OCI-LY7 (cell line): ENCODE measurements around the gene NEMP2. TPM values are rescaled to one million over a fixed set of nuclear protein-coding genes. Genes with fewer than 3 reads are reported as not detected.

Experiments used
- BruUV-seq: library from RNA; stranded (reverse); fragments of 400-500 nt; replicated peaks from 2 replicates; lab custom pipeline; 2021; lab: Mats Ljungman, UMichigan
- CTCF ChIA-PET: fragments of 300-600 bp; sonication (Branson Sonifier 250); formaldehyde crosslinking; loops from one replicate; lab custom pipeline; 2022; ENCODE audit warnings: antibody characterized with exemption; ENCODE audit not compliant: unreplicated experiment; lab: Charles Lee
- POLR2A ChIA-PET: fragments of 300-600 bp; sonication (Branson Sonifier 250); formaldehyde crosslinking; loops from one replicate; lab custom pipeline; 2022; ENCODE audit warnings: antibody characterized with exemption; lab: Charles Lee
- DNase-seq: peaks from one replicate; pipeline ENCODE4 v3.0.0-alpha.2; 2015; ENCODE audit warnings: low spot score
- H2AFZ ChIP-seq: fragments of 200-600 bp; sonication (generic), shearing (Covaris generic); 2 replicates; pipeline ENCODE4 v1.6.1; 2014; ENCODE audit warnings: mild to moderate bottlenecking, antibody characterized with exemption, low read length, moderate library complexity
- H3K27ac ChIP-seq: fragments of 200-600 bp; sonication (generic); 2 replicates; pipeline ENCODE4 v1.5.1; 2014; ENCODE audit warnings: mixed run types, low read depth, mild to moderate bottlenecking, moderate library complexity, low read length, inconsistent platforms; ENCODE audit not compliant: poor library complexity, severe bottlenecking
- H3K36me3 ChIP-seq: fragments of 200-600 bp; sonication (generic); 2 replicates; pipeline ENCODE4 v1.6.1; 2014; ENCODE audit warnings: mild to moderate bottlenecking, antibody characterized with exemption, low read length, moderate library complexity, mixed read lengths; ENCODE audit not compliant: insufficient read depth
- H3K4me1 ChIP-seq: fragments of 200-600 bp; sonication (generic); 2 replicates; pipeline ENCODE4 v1.5.1; 2014; ENCODE audit warnings: mild to moderate bottlenecking, low read length; ENCODE audit not compliant: insufficient read depth, poor library complexity, severe bottlenecking
- H3K4me2 ChIP-seq: fragments of 200-600 bp; sonication (generic); 2 replicates; pipeline ENCODE4 v1.6.1; 2014; ENCODE audit warnings: mild to moderate bottlenecking, low read length
- H3K4me3 ChIP-seq: fragments of 200-600 bp; sonication (generic); 2 replicates; pipeline ENCODE4 v1.5.1; 2014; ENCODE audit warnings: mild to moderate bottlenecking, low read depth, low read length; ENCODE audit not compliant: poor library complexity, severe bottlenecking
- H3K79me2 ChIP-seq: fragments of 200-600 bp; sonication (generic); 2 replicates; pipeline ENCODE4 v1.6.1; 2016; ENCODE audit warnings: low read depth, mild to moderate bottlenecking, low read length, moderate library complexity, mixed read lengths; ENCODE audit not compliant: insufficient read depth
- H3K9me2 ChIP-seq: fragments of 200-600 bp; sonication (generic); 2 replicates; pipeline ENCODE4 v1.6.1; 2016; ENCODE audit warnings: mild to moderate bottlenecking, low read length, mixed read lengths; ENCODE audit not compliant: insufficient read depth
- H3K9me3 ChIP-seq: fragments of 200-600 bp; sonication (generic); 2 replicates; pipeline ENCODE4 v1.6.1; 2014; ENCODE audit warnings: mild to moderate bottlenecking, mixed run types, low read length, mixed read lengths
- H4K20me1 ChIP-seq: fragments of 200-600 bp; sonication (generic); 2 replicates; pipeline ENCODE4 v1.6.1; 2014; ENCODE audit warnings: mild to moderate bottlenecking, antibody characterized with exemption, low read length, moderate library complexity, mixed read lengths; ENCODE audit not compliant: insufficient read depth
- EZH2phosphoT487 ChIP-seq: fragments of 200-600 bp; sonication (generic); IDR thresholded peaks from 2 replicates; pipeline ENCODE4 v1.6.1; 2018; ENCODE audit warnings: low read depth, borderline replicate concordance, mild to moderate bottlenecking, mixed run types, antibody characterized with exemption, low read length, moderate library complexity, mixed read lengths
- intact Hi-C: fragments of 100-400 bp; cut with micrococcal nuclease; formaldehyde crosslinking; loops from one replicate; pipeline ENCODE4 v1.10.0; 2022; ENCODE audit not compliant: unreplicated experiment
- total RNA-seq, 2 experiments: library from RNA; depleted of rRNA in 1 of 2; stranded (reverse); fragments of >200 nt in 1 of 2; shearing (Covaris generic) in 1 of 2; gene quantifications; 2 replicates each; pipeline ENCODE4 v1.2.3, GENCODE V29; 2014 to 2022
- TF ChIP-seq, protein P1 (sequence below): fragments of 200-600 bp; sonication (generic); conservative IDR thresholded peaks from 2 replicates; pipeline ENCODE4 v1.5.1; 2014; ENCODE audit warnings: mild to moderate bottlenecking, antibody characterized with exemption, low read length, moderate library complexity, mixed read lengths

NEMP2 gene
- total RNA-seq, 2 experiments from 2014 or later: 5.6 to 18.5 TPM

DNA sequence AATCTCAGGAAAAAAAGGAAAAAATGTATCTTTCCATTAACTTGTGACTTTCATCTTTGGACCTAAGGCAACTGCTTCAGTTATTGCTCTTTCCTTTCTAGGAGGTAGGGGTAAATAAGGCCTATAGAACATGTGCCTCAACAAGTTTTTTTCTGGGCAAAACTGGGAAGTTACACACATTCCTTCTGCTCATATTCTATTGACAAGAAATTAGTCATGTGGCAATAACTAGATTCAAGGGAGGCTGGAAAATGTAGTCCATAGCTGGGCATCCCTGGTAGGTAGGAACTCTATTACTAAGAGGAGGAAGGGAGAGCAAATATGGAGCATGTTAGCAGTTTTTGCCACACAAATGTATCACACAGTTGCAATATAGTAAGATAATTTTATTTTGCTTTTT lies 37.7 kb upstream of the NEMP2 start:
- H3K36me3 ChIP-seq: no peaks in the 10 kb centered on the region
- intact Hi-C loops: no loop called here
- DNase-seq: no peak
- TF ChIP-seq EZH2phosphoT487: no peak
- TF ChIP-seq, protein P1, sequence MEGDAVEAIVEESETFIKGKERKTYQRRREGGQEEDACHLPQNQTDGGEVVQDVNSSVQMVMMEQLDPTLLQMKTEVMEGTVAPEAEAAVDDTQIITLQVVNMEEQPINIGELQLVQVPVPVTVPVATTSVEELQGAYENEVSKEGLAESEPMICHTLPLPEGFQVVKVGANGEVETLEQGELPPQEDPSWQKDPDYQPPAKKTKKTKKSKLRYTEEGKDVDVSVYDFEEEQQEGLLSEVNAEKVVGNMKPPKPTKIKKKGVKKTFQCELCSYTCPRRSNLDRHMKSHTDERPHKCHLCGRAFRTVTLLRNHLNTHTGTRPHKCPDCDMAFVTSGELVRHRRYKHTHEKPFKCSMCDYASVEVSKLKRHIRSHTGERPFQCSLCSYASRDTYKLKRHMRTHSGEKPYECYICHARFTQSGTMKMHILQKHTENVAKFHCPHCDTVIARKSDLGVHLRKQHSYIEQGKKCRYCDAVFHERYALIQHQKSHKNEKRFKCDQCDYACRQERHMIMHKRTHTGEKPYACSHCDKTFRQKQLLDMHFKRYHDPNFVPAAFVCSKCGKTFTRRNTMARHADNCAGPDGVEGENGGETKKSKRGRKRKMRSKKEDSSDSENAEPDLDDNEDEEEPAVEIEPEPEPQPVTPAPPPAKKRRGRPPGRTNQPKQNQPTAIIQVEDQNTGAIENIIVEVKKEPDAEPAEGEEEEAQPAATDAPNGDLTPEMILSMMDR: no peak
- CTCF ChIA-PET: no interaction called here
- H3K79me2 ChIP-seq: no peaks in the 10 kb centered on the region
- H2AFZ ChIP-seq: no peak overlapping the region
- H3K9me3 ChIP-seq: 0 out of 2 replicates have a peak, but pooled peaks cover 4% of the 10 kb centered on the region
- no TSS peak for BruUV-seq
- POLR2A ChIA-PET: interaction anchor here (1.5 kb wide), 1 partner anchor 16 kb away, joined by 3 read pairs; no protein-coding TSS in a partner anchor
- no peak overlapping the region for H3K4me2 ChIP-seq
- H3K9me2 ChIP-seq: no peaks in the 10 kb centered on the region
- H3K4me1 ChIP-seq: no peaks in the 10 kb centered on the region
- no peak overlapping the region for H3K27ac ChIP-seq
- H3K4me3 ChIP-seq: no peak overlapping the region
- no peaks in the 10 kb centered on the region; the same call in 1 of the 2 replicates for H4K20me1 ChIP-seq

DNA sequence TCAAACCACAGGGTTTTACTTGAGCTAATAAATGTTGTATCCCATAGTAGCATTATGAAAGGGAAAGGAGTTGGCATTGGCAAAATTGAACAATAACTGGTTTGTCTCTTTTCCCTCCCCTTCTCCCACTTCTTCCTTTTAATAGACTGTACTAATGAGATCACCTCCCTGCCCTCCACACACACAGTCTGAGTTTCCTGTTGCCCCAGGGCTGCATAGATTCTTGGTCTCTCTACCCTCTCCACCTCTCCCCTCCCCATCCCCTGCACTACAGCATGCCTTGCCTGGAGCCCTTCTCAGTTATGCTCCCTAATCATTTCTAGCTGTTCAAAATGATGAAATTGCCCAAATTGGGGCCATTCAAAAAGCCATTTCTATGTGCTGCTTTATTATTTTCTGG lies 37.2 kb upstream of the NEMP2 start:
- Histone ChIP-seq H3K9me2 (no peaks in the 10 kb centered on the region), H3K36me3 (no peaks in the 10 kb centered on the region), H2AFZ (no peak overlapping the region), H4K20me1 (no peaks in the 10 kb centered on the region; the same call in 1 of the 2 replicates), H3K4me1 (no peaks in the 10 kb centered on the region), H3K27ac (no peak overlapping the region), H3K4me3 (no peak overlapping the region), H3K9me3 (0 out of 2 replicates have a peak, but pooled peaks cover 4% of the 10 kb centered on the region), H3K79me2 (no peaks in the 10 kb centered on the region), H3K4me2 (no peak overlapping the region)
- POLR2A ChIA-PET: interaction anchor here (1.5 kb wide), 1 partner anchor 17 kb away, joined by 3 read pairs; no protein-coding TSS in a partner anchor
- intact Hi-C loops: no loop called here
- DNase-seq: no peak
- CTCF ChIA-PET: no interaction called here
- no TSS peak for BruUV-seq
- TF ChIP-seq EZH2phosphoT487: no peak
- TF ChIP-seq, protein P1: no peak

DNA sequence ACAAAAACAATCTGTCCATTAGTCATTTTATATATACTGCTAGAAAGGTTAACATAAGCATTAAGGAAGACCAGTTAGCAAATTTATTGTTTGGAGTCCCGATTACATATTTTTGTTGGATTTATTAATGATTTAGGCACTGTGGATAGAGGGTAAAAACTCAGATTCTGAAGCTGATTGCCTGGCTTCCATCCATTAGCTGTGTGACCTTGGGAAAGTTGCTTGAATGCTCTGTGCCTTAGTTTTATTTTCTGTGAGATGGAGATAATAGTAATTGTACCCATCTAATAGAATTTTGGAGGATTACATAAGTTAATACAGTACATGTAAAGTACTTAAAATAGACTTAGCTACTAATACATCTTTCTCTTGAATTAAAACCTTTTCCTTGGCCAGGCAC lies 36.3 kb upstream of the NEMP2 start:
- Histone ChIP-seq H4K20me1 (no peaks in the 10 kb centered on the region; the same call in 1 of the 2 replicates), H2AFZ (no peak overlapping the region), H3K4me2 (no peak overlapping the region), H3K4me1 (no peaks in the 10 kb centered on the region), H3K4me3 (no peak overlapping the region), H3K36me3 (no peaks in the 10 kb centered on the region), H3K9me2 (no peaks in the 10 kb centered on the region), H3K79me2 (no peaks in the 10 kb centered on the region), H3K9me3 (0 out of 2 replicates have a peak, but pooled peaks cover 4% of the 10 kb centered on the region), H3K27ac (no peak overlapping the region)
- ChIA-PET CTCF (no interaction called here), POLR2A (no interaction called here)
- no peak for TF ChIP-seq EZH2phosphoT487
- TF ChIP-seq, protein P1: no peak
- intact Hi-C loops: no loop called here
- no peak for DNase-seq
- no TSS peak for BruUV-seq
